HEK293T (cell line): ENCODE data around the gene RIOK3.

Experiments
- ELF4 ChIP-seq: fragments of 450-650 bp; IDR thresholded peaks from 2 replicates; pipeline ENCODE4 v1.6.1; 2017; ENCODE audit warnings: antibody characterized with exemption
- HDGF ChIP-seq: fragments of 450-650 bp; IDR thresholded peaks from 2 replicates; pipeline ENCODE4 v1.6.1; 2017; ENCODE audit warnings: antibody characterized with exemption, borderline replicate concordance
- NFRKB ChIP-seq: fragments of 450-650 bp; IDR thresholded peaks from 2 replicates; pipeline ENCODE4 v1.6.1; 2016; ENCODE audit warnings: mild to moderate bottlenecking, moderate library complexity
- SP1 ChIP-seq: fragments of 450-650 bp; IDR thresholded peaks from 2 replicates; pipeline ENCODE4 v1.6.1; 2017
- SUZ12 ChIP-seq: fragments of 450-650 bp; IDR thresholded peaks from 2 replicates; pipeline ENCODE4 v1.6.1; 2016; ENCODE audit warnings: mild to moderate bottlenecking
- TF ChIP-seq, protein P1 (sequence below): fragments of 450-650 bp; IDR thresholded peaks from 2 replicates; pipeline ENCODE4 v1.6.1; 2016

DNA sequence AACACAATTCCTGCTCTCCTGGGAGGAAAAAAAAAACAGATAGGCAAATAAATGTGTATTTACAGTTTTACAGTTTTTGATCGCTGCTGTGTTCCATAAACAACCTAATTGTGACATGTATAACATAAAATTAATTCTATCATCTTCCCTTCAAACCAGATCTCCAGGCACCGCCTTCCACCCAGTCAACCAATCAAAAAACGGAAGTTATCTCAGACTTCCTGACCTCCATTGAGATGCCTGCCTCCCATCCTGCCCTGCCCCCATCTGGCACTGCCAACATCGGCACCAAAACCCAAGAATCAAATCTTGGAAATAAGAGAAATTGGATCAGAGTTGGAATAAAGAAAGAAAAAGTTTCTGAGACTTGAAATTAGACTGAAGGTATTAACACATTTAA lies 3.1 kb upstream of the RIOK3 start:
- TF ChIP-seq SP1 (no peak), HDGF (no peak), NFRKB (no peak), ELF4 (no peak), SUZ12 (no peak)
- TF ChIP-seq, protein P1, sequence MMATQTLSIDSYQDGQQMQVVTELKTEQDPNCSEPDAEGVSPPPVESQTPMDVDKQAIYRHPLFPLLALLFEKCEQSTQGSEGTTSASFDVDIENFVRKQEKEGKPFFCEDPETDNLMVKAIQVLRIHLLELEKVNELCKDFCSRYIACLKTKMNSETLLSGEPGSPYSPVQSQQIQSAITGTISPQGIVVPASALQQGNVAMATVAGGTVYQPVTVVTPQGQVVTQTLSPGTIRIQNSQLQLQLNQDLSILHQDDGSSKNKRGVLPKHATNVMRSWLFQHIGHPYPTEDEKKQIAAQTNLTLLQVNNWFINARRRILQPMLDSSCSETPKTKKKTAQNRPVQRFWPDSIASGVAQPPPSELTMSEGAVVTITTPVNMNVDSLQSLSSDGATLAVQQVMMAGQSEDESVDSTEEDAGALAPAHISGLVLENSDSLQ = no peak
